Mesodermal cell (in vitro differentiated cells): ENCODE measurements around the gene RASAL2.

ENCODE experiments used
- H3K27ac ChIP-seq: 2 replicates; pipeline ENCODE4 v1.7.0; 2013; ENCODE audit warnings: mild to moderate bottlenecking, low read depth, low read length, moderate library complexity; ENCODE audit not compliant: severe bottlenecking
- H3K36me3 ChIP-seq: 2 replicates; pipeline ENCODE4 v1.7.1; 2013; ENCODE audit warnings: mild to moderate bottlenecking, low read length, moderate library complexity; ENCODE audit not compliant: control insufficient read depth, insufficient read depth
- H3K4me1 ChIP-seq: one replicate; pipeline ENCODE4 v1.7.1; 2013; ENCODE audit warnings: mild to moderate bottlenecking, low read length; ENCODE audit not compliant: insufficient read depth, control insufficient read depth, poor library complexity, severe bottlenecking
- H3K4me3 ChIP-seq: 2 replicates; pipeline ENCODE4 v1.7.0; 2013; ENCODE audit warnings: low read length, control low read depth, mild to moderate bottlenecking; ENCODE audit not compliant: insufficient read depth, poor library complexity, severe bottlenecking; ENCODE audit errors: extremely low read depth
- H3K9me3 ChIP-seq: 2 replicates; pipeline ENCODE4 v1.7.1; 2013; ENCODE audit warnings: mild to moderate bottlenecking, low read length, moderate library complexity; ENCODE audit not compliant: control insufficient read depth
- WGBS, 2 experiments: methylation state at CpG; one replicate each; pipeline ENCODE4 v1.1.5; 2013; ENCODE audit warnings: missing lambda C conversion rate in 2 of 2; ENCODE audit not compliant: insufficient coverage in 2 of 2; 5-methylcytosine and 5-hydroxymethylcytosine counted together

RASAL2 gene

DNA sequence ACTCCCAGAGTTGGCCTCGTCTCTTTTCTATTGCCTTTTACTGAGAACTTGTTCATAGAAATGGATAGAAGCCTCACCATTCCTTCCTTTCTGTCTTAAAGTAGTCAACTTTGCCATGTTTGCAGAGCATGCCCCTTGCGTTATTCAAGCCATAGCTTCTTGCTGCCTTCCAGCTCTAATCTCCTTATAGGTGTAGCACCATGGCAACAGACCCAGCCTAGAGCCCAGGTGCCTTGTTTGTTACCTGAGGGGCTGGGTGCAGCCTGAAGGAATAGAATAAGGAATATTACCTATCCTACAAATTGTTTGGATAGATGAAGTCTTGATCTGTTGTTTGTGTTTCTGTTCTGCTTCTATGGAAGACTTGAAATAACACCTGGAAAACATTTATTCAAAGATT lies 343.0 kb downstream of the RASAL2 start:
- WGBS, 2 experiments = 100% methylated on average over 1 of the region's 2 CpGs; no CpG with 5 or more reads in 1 of the 2 experiments
- H3K9me3 ChIP-seq = peaks cover 3% of the 10 kb centered on the region
- H3K4me1 ChIP-seq = no peaks in the 10 kb centered on the region
- no peak overlapping the region for H3K4me3 ChIP-seq
- peaks cover 10% of the 10 kb centered on the region for H3K36me3 ChIP-seq
- H3K27ac ChIP-seq = no peak overlapping the region

DNA sequence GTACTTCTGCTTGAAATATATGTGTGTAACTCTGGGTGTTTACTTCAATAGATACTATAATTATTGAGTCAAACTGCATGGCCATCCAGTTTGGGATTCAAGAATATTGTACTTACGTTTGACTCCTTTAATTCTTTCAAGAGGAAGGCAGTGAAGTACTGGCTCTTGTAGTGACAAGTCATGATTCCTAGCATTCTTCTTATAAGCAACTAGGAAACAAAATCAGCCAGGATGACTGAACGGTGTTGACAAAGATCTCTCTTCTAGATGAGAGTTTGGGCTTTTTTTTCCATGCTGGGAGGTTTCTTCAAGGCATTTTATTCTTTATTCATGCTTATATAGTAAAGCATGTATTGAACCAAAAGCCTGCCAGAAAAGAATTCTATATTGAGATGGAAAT lies 344.5 kb downstream of the RASAL2 start:
- peak overlapping the region; percentile 25 for H3K27ac ChIP-seq
- peaks cover 4% of the 10 kb centered on the region for H3K9me3 ChIP-seq
- no peaks in the 10 kb centered on the region for H3K4me1 ChIP-seq
- no CpG with 5 or more reads among the region's 2 CpGs for WGBS, 2 experiments
- peaks cover 23% of the 10 kb centered on the region for H3K36me3 ChIP-seq
- no peak overlapping the region for H3K4me3 ChIP-seq

DNA sequence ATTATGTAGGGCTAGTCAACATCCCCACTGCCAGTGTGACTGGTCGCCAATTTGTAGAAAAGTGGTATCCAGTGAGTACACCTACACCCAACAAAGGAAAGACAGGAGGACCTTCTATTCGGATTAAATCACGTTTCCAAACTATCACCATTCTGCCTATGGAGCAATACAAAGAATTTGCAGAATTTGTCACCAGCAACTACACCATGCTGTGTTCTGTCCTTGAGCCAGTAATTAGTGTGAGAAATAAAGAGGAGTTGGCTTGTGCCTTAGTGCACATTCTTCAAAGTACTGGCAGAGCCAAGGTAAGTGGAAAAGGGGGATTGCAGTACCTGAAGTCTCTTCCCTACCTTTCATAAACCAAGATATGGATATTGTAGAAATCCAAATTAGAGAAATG lies 349.0 kb downstream of the RASAL2 start:
- WGBS, 2 experiments = 67 to 100% methylated on average over 1 of the region's 3 CpGs
- Histone ChIP-seq H3K4me3 (no peak overlapping the region), H3K4me1 (no peaks in the 10 kb centered on the region), H3K9me3 (peaks cover 4% of the 10 kb centered on the region), H3K27ac (no peak overlapping the region), H3K36me3 (peaks cover 24% of the 10 kb centered on the region)

DNA sequence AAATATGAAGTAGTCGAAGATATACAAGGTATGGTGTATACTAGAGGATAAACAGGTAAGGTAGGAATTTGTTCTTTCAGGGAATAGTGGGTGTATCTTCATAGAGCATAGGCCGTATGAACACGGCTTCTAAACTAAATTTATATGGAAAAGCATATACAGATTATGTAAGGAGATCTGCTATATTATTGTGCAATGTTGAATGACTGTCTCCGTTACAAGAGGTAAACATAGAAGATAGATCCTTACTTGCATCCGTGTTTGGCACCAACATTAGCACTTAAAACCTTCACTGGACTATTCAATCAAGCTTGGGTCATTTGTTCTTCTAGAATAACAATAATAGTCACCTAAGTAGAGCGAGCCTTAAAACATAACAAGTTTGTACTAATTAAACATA lies 357.0 kb downstream of the RASAL2 start:
- WGBS, 2 experiments = 76 to 85% methylated on average over 3 to 4 of the region's 6 CpGs
- Histone ChIP-seq H3K36me3 (peaks cover 11% of the 10 kb centered on the region), H3K4me3 (no peak overlapping the region), H3K27ac (no peak overlapping the region), H3K9me3 (no peaks in the 10 kb centered on the region), H3K4me1 (no peaks in the 10 kb centered on the region)

DNA sequence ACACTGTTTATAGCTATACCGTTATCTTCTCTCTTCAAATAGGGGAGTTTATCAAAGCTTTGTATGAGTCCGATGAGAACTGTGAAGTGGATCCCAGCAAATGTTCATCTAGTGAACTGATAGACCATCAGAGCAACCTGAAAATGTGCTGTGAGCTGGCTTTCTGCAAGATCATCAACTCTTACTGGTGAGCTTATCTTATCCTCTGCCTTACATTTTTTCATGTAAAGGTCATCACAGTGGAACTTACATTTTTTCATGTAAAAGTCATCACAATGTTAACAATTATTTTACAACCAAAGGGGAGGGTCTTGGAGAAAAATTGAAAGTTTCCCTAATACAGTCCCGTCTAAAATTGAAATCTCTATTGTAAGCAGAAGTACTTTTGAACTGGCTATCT lies 357.6 kb downstream of the RASAL2 start:
- no CpG with 5 or more reads among the region's 3 CpGs for WGBS, 2 experiments
- Histone ChIP-seq H3K4me1 (no peaks in the 10 kb centered on the region), H3K27ac (no peak overlapping the region), H3K9me3 (no peaks in the 10 kb centered on the region), H3K4me3 (no peak overlapping the region), H3K36me3 (peaks cover 14% of the 10 kb centered on the region)

GRCh38 chr1:178452013-178452412 lies 358.1 kb downstream of the RASAL2 start:
- Histone ChIP-seq H3K9me3 (no peaks in the 10 kb centered on the region), H3K27ac (peak overlapping the region; percentile 48), H3K4me1 (no peaks in the 10 kb centered on the region), H3K4me3 (no peak overlapping the region), H3K36me3 (peaks cover 19% of the 10 kb centered on the region)
- WGBS, 2 experiments = 100% methylated on average over 2 of the region's 3 CpGs; no CpG with 5 or more reads in 1 of the 2 experiments

DNA sequence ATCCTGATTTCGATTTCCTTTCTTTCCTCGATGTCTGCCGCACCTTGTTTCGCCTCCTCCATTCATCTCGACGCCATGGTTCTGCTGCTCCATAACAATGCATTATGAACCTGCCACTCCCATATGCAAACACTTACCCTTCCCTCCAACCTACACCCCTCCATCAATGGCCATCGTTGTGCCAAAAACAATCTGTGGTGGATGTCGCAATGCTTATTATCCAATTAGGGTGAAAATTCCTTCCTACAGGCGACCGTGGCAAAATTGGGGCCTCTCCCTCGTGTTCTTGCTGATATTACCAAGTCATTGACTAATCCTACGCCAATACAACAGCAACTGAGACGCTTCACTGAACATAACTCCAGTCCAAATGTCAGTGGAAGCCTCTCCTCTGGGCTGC lies 362.6 kb downstream of the RASAL2 start:
- 96 to 97% methylated on average over 11 to 13 of the region's 13 CpGs for WGBS, 2 experiments
- H3K36me3 ChIP-seq = peaks cover 34% of the 10 kb centered on the region

DNA sequence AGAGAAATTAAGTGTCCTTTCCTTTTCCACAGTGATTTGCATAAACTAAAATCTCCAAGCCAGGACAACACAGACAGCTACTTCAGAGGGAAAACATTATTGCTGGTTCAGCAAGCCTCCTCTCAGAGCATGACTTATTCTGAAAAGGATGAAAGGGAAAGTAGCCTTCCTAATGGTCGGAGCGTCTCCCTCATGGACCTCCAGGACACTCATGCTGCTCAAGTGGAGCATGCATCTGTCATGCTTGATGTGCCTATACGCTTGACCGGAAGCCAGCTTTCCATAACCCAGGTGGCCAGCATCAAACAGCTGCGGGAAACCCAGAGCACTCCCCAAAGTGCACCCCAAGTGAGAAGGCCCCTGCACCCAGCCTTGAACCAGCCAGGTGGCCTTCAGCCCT lies 363.7 kb downstream of the RASAL2 start:
- no peaks in the 10 kb centered on the region for H3K9me3 ChIP-seq
- H3K4me1 ChIP-seq = no peaks in the 10 kb centered on the region
- H3K36me3 ChIP-seq = peaks cover 26% of the 10 kb centered on the region
- WGBS, 2 experiments = 94 to 97% methylated on average over 4 to 5 of the region's 5 CpGs
- H3K4me3 ChIP-seq = no peak overlapping the region
- no peak overlapping the region for H3K27ac ChIP-seq

More for the DNA sequence above, 362.6 kb downstream of the RASAL2 start:
- Histone ChIP-seq H3K4me1 (no peaks in the 10 kb centered on the region), H3K4me3 (no peak overlapping the region), H3K27ac (no peak overlapping the region), H3K9me3 (no peaks in the 10 kb centered on the region)

GRCh38 chr1:178458203-178458602 lies 364.3 kb downstream of the RASAL2 start:
- Histone ChIP-seq H3K27ac (no peak overlapping the region), H3K4me1 (no peaks in the 10 kb centered on the region), H3K4me3 (no peak overlapping the region), H3K36me3 (peaks cover 26% of the 10 kb centered on the region), H3K9me3 (no peaks in the 10 kb centered on the region)
- 96 to 99% methylated on average over 6 to 8 of the region's 12 CpGs for WGBS, 2 experiments

DNA sequence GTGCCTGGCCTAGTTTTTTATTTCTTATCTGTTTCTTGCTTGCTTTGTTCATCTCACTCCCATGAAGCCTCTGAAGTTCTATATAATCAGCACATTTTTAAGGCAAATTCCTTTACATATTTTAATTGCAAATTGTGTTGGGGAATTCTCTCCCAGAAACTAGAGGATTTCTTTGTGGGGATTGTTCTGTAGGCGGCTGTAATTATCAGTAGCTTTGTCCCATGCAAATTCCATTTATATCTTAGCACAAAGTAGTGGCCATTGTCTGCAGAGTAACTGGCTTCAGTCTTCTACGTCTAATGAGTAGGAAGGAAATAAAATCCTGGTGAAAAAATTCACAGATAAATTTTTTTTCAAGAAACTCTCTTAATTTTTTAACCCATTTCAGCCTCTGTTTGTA lies 367.2 kb downstream of the RASAL2 start:
- peaks cover 28% of the 10 kb centered on the region for H3K36me3 ChIP-seq
- H3K4me1 ChIP-seq = no peaks in the 10 kb centered on the region

GRCh38 chr1:178461701-178462100 lies 367.8 kb downstream of the RASAL2 start:
- Histone ChIP-seq H3K36me3 (peaks cover 29% of the 10 kb centered on the region), H3K27ac (no peak overlapping the region), H3K9me3 (no peaks in the 10 kb centered on the region), H3K4me1 (no peaks in the 10 kb centered on the region), H3K4me3 (no peak overlapping the region)
- WGBS, 2 experiments = 78% methylated on average over 1 to 2 of the region's 4 CpGs

More for the DNA sequence above, 367.2 kb downstream of the RASAL2 start:
- WGBS, 2 experiments = no CpG with 5 or more reads among the region's 2 CpGs
- no peaks in the 10 kb centered on the region for H3K9me3 ChIP-seq
- no peak overlapping the region for H3K27ac ChIP-seq
- no peak overlapping the region for H3K4me3 ChIP-seq
